ENCODE data around the gene KCNMB1. TPM values are rescaled to one million over a fixed set of nuclear protein-coding genes. Genes with fewer than 3 reads are reported as not detected.

KCNMB1 gene
- total RNA-seq, 8 experiments from 2014 or later = 0.04 to 2.9 (median 0.24) TPM

GRCh38 chr5:170333161-170333910, 55.8 kb downstream of the KCNMB1 start:
- Histone ChIP-seq H3K4me1 (replicated peaks in 1 of 2) (peaks cover 6 to 12% of the 10 kb centered on the region in 2 donors), H3K27ac (no peak overlapping the region), H3K4me3 (no peak overlapping the region)
- in situ Hi-C loops (cut with MboI; ENCODE audit: low pct_unique_long_range_greater_than_20kb in 2 of 9, low sequenced_read_pairs in 9 of 9, unreplicated experiment in 9 of 9) = no loop called here
- no peak for ATAC-seq (replicated peaks in 6 of 8)
- 18 to 83% (median 60%) methylated on average over 1 to 8 of the region's 11 CpGs; no CpG with 5 or more reads in 3 of the 10 experiments for WGBS, 10 experiments

DNA sequence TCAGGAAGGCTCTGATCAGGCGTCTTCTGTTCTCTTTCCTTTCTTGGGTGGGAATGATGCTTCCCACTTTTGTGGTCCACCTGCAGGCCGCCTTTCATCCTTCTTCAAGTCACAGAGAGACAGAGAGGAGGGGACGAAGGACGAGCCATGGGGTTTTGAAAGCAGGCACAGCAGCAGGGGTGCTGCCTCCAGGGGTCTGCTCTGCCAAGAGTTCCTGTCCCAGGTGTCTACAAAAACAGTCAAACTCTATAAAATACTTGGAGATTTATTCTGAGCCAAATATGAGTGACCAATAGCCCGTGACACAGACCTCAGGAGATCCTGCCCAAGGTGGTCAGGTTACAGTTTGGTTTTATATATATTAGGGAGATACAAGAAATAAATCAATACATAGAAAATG, 57.1 kb downstream of the KCNMB1 start:
- 94 to 100% (median 100%) methylated on average over 1 to 4 of the region's 5 CpGs; no CpG with 5 or more reads in 6 of the 10 experiments for WGBS, 10 experiments
- peaks cover 5 to 12% of the 10 kb centered on the region in 2 donors for H3K4me1 ChIP-seq (replicated peaks in 1 of 2)
- ATAC-seq (replicated peaks in 6 of 8) = no peak
- no peak overlapping the region for H3K27ac ChIP-seq
- in situ Hi-C loops (cut with MboI; ENCODE audit: low pct_unique_long_range_greater_than_20kb in 2 of 9, low sequenced_read_pairs in 9 of 9, unreplicated experiment in 9 of 9) = no loop called here
- H3K4me3 ChIP-seq = no peak overlapping the region

- Histone ChIP-seq H3K4me1 (replicated peaks in 1 of 2) (peaks cover 4 to 12% of the 10 kb centered on the region in 2 donors), H3K27ac (no peak overlapping the region), H3K4me3 (no peak overlapping the region)
- 63 to 100% (median 86%) methylated on average over 3 to 11 of the region's 11 CpGs; no CpG with 5 or more reads in 2 of the 10 experiments for WGBS, 10 experiments
- no peak for ATAC-seq (replicated peaks in 6 of 8)
- in situ Hi-C loops (cut with MboI; ENCODE audit: low pct_unique_long_range_greater_than_20kb in 2 of 9, low sequenced_read_pairs in 9 of 9, unreplicated experiment in 9 of 9) = no loop called here
These were observed 58.6 kb downstream of the KCNMB1 start for GRCh38 chr5:170330568-170331054.

DNA sequence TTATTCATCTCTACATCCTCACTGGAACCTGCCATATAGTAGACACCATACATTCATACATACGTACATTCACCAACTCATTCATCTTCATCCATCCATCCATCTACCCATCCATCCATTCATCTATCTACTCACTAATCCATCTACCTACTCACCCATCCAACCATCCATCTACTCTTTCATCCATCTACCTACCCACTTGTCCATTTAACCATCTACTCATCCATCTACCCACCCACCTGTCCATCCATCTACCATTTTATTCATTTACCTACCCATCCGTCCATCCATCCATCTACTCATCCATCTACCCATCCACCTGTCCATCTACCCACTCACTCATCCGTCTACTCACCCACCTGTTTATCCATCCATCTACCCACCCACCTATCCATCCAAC, 59.6 kb downstream of the KCNMB1 start:
- peaks cover 4 to 12% of the 10 kb centered on the region in 2 donors for H3K4me1 ChIP-seq (replicated peaks in 1 of 2)
- no peak overlapping the region for H3K27ac ChIP-seq
- ATAC-seq (replicated peaks in 6 of 8) = no peak
- in situ Hi-C loops (cut with MboI; ENCODE audit: low pct_unique_long_range_greater_than_20kb in 2 of 9, low sequenced_read_pairs in 9 of 9, unreplicated experiment in 9 of 9) = no loop called here
- no peak overlapping the region for H3K4me3 ChIP-seq
- 33 to 100% (median 63%) methylated on average over 1 to 3 of the region's 3 CpGs for WGBS, 10 experiments

DNA sequence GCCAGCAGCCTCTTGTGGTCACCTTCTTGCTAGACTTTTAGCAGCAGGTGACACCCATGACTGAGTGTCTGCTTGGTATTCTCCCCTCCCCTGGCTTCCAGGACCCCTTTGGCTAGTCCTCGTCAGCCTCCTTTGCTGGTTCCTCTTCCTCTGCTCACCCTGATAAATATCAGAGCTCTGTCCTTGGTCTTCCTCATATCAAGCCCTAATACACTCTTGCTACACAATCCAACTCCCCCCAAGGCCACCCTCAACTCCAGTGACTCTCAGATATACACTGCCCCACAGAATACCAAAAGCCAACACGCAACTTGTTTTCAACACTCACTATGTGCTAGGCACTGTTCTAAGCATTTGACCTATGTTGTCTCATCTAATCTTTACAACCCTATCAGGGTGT, 61.3 kb downstream of the KCNMB1 start:
- WGBS, 10 experiments = 56 to 100% (median 75%) methylated on average over 1 to 2 of the region's 2 CpGs; no CpG with 5 or more reads in 1 of the 10 experiments
- in situ Hi-C loops (cut with MboI; ENCODE audit: low pct_unique_long_range_greater_than_20kb in 2 of 9, low sequenced_read_pairs in 9 of 9, unreplicated experiment in 9 of 9) = no loop called here

GRCh38 chr5:170327168-170327567, 62.0 kb downstream of the KCNMB1 start:
- Histone ChIP-seq H3K4me1 (replicated peaks in 1 of 2) (no peaks in the 10 kb centered on the region), H3K4me3 (no peak overlapping the region), H3K27ac (no peak overlapping the region)
- peak in 1 of 8 experiments; percentile 50 for ATAC-seq (replicated peaks in 6 of 8)
- in situ Hi-C loops (cut with MboI; ENCODE audit: low pct_unique_long_range_greater_than_20kb in 2 of 9, low sequenced_read_pairs in 9 of 9, unreplicated experiment in 9 of 9) = no loop called here
- WGBS, 10 experiments = 28 to 91% (median 61%) methylated on average over 1 to 4 of the region's 4 CpGs

More for the DNA sequence above, 61.3 kb downstream of the KCNMB1 start:
- Histone ChIP-seq H3K4me3 (no peak overlapping the region), H3K27ac (no peak overlapping the region), H3K4me1 (replicated peaks in 1 of 2) (peaks cover 0 to 3% of the 10 kb centered on the region in 2 donors)
- ATAC-seq (replicated peaks in 6 of 8) = no peak

Other genes with a start within 250 kb of the KCNMB1 start
- 10 to 100 TPM in 2 of 8 experiments, 1 to 10 TPM in 3, under 1 TPM in 2, not detected in 1; 0.15 to 15.0 (median 1.7) TPM for gene C5orf58, start 156.4 kb downstream of the KCNMB1 start, total RNA-seq
- 1 to 10 TPM in 3 of 8 experiments, under 1 TPM in 4, not detected in 1; 0.25 to 3.3 (median 0.64) TPM for gene LCP2, start 91.6 kb downstream of the KCNMB1 start, total RNA-seq
- gene KCNIP1, start 114.7 kb upstream of the KCNMB1 start, total RNA-seq = 10 to 100 TPM in 4 of 8 experiments, 1 to 10 TPM in 1, under 1 TPM in 1, not detected in 2; 0.80 to 35.0 (median 14.5) TPM